OCI-LY1 (cell line): ENCODE measurements around the gene UBE2D4.

ENCODE experiments used
- EZH2 ChIP-seq: fragments of 200-600 bp; sonication (generic), shearing (Covaris generic); IDR thresholded peaks from 2 replicates; pipeline ENCODE4 v1.8.0; 2017; ENCODE audit warnings: borderline replicate concordance, mixed run types, mild to moderate bottlenecking, antibody characterized with exemption, low read length, moderate library complexity, mixed read lengths
- TF ChIP-seq, protein P1 (sequence below): fragments of 200-600 bp; sonication (generic), shearing (Covaris generic); IDR thresholded peaks from 2 replicates; pipeline ENCODE4 v1.5.1; 2017; ENCODE audit warnings: mild to moderate bottlenecking, antibody characterized with exemption, low read length, moderate library complexity, mixed read lengths

DNA sequence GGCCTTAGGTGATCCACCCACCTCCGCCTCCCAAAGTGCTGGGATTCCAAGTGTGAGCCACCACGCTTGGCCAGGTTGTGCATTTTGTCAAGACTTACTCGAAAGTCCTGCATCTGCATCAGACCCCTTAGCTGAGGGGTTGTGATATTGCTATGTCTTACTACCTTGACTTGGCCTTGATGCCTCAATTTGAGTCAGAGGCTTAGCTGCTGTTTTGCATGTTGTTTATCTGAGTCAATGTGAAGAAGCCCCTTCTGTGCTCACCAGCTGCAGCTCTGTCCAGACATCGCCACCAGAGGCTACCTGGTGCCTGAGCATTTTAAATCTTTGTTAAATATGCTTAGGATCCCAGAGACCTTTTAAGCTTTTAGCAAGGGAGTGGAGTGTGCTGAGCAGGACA, 18.1 kb downstream of the UBE2D4 start:
- TF ChIP-seq, protein P1, sequence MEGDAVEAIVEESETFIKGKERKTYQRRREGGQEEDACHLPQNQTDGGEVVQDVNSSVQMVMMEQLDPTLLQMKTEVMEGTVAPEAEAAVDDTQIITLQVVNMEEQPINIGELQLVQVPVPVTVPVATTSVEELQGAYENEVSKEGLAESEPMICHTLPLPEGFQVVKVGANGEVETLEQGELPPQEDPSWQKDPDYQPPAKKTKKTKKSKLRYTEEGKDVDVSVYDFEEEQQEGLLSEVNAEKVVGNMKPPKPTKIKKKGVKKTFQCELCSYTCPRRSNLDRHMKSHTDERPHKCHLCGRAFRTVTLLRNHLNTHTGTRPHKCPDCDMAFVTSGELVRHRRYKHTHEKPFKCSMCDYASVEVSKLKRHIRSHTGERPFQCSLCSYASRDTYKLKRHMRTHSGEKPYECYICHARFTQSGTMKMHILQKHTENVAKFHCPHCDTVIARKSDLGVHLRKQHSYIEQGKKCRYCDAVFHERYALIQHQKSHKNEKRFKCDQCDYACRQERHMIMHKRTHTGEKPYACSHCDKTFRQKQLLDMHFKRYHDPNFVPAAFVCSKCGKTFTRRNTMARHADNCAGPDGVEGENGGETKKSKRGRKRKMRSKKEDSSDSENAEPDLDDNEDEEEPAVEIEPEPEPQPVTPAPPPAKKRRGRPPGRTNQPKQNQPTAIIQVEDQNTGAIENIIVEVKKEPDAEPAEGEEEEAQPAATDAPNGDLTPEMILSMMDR: no peak
- TF ChIP-seq EZH2: no peak
